Measurements from ENCODE around the gene RBM6. TPM values are rescaled to one million over a fixed set of nuclear protein-coding genes. Genes with fewer than 3 reads are reported as not detected.
"Not testable (repeated sequence)": the region's sequence is repeated elsewhere in the genome, so short reads cannot be mapped to it uniquely, and the experiment has no call there.

RBM6 gene
- total RNA-seq, 1 donor from 2014 or later = 110 TPM

- peak; percentile 78 for ATAC-seq
- Histone ChIP-seq H3K36me3 (peaks cover 8% of the 10 kb centered on the region), H3K27me3 (no peaks in the 10 kb centered on the region), H3K9me3 (no peaks in the 10 kb centered on the region), H3K4me1 (peaks cover 35% of the 10 kb centered on the region), H3K4me3 (no peak overlapping the region), H3K27ac (peak overlapping the region; percentile 76)
- TF ChIP-seq, protein P1, sequence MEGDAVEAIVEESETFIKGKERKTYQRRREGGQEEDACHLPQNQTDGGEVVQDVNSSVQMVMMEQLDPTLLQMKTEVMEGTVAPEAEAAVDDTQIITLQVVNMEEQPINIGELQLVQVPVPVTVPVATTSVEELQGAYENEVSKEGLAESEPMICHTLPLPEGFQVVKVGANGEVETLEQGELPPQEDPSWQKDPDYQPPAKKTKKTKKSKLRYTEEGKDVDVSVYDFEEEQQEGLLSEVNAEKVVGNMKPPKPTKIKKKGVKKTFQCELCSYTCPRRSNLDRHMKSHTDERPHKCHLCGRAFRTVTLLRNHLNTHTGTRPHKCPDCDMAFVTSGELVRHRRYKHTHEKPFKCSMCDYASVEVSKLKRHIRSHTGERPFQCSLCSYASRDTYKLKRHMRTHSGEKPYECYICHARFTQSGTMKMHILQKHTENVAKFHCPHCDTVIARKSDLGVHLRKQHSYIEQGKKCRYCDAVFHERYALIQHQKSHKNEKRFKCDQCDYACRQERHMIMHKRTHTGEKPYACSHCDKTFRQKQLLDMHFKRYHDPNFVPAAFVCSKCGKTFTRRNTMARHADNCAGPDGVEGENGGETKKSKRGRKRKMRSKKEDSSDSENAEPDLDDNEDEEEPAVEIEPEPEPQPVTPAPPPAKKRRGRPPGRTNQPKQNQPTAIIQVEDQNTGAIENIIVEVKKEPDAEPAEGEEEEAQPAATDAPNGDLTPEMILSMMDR (IDR thresholded peaks at IDR 0.05) = no peak
- peak; percentile 91 for DNase-seq
- intact Hi-C loops (cut with DNase I) = no loop called here
Measured at GRCh38 chr3:49900491-49901153, 39.3 kb upstream of the RBM6 start.

- ATAC-seq (no peak), DNase-seq (no peak)
- Histone ChIP-seq H3K9me3 (no peaks in the 10 kb centered on the region), H3K36me3 (peaks cover under 1% of the 10 kb centered on the region), H3K27me3 (no peaks in the 10 kb centered on the region), H3K27ac (peak overlapping the region; percentile 76), H3K4me3 (peak overlapping the region; percentile 23), H3K4me1 (peaks cover 44% of the 10 kb centered on the region)
- intact Hi-C loops (cut with DNase I) = no loop called here
- TF ChIP-seq, protein P1 (IDR thresholded peaks at IDR 0.05) = no peak
Measured at GRCh38 chr3:49901366-49902339, 38.3 kb upstream of the RBM6 start.

DNA sequence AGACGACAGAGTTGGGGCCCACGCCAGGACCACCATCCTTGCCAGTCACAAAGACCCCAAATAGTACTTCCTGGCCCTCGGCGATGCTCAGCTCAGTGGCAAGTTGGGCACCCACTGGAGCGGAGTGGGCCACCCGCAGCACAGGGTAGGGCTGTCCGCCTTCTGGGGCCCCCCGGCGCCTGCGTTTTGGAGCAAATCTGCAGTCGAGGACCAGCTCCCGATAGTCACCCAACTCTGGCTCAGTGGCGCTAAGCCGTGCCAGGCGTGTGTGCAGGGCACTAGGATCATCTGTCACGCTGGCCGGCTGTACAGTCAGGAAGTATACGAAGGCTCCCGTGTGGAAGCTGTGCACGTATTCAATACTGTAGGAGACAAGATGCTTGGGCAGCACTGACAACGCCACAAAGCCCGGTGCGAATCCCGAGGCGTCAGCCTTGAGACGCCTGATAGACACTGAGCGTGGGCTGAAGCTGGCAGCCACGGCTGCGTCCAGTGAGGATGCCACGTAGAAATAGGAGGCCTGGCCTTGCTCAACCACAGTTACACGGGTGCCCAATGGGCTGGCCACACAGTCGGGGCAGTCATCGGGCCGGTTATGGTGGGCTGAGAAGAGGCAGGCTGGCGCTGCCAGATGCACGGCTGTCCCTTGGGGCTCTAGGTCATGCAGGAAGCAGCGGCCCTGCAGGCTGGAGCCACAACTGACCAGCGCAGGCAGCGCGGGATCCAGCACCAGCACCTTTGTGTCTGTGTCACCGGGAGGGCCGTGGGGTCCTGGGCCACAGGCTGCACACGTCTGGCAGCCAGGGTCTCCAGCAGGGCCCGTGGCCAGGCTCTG, 37.2 kb upstream of the RBM6 start:
- Histone ChIP-seq H3K9me3 (no peaks in the 10 kb centered on the region), H3K4me1 (peaks cover 44% of the 10 kb centered on the region), H3K27ac (peak overlapping the region; percentile 67), H3K4me3 (peak overlapping the region; percentile 45), H3K36me3 (no peaks in the 10 kb centered on the region), H3K27me3 (no peaks in the 10 kb centered on the region)
- TF ChIP-seq, protein P1 (IDR thresholded peaks at IDR 0.05) = no peak
- DNase-seq = peak; percentile 69
- intact Hi-C loops (cut with DNase I) = no loop called here
- ATAC-seq = no peak

DNA sequence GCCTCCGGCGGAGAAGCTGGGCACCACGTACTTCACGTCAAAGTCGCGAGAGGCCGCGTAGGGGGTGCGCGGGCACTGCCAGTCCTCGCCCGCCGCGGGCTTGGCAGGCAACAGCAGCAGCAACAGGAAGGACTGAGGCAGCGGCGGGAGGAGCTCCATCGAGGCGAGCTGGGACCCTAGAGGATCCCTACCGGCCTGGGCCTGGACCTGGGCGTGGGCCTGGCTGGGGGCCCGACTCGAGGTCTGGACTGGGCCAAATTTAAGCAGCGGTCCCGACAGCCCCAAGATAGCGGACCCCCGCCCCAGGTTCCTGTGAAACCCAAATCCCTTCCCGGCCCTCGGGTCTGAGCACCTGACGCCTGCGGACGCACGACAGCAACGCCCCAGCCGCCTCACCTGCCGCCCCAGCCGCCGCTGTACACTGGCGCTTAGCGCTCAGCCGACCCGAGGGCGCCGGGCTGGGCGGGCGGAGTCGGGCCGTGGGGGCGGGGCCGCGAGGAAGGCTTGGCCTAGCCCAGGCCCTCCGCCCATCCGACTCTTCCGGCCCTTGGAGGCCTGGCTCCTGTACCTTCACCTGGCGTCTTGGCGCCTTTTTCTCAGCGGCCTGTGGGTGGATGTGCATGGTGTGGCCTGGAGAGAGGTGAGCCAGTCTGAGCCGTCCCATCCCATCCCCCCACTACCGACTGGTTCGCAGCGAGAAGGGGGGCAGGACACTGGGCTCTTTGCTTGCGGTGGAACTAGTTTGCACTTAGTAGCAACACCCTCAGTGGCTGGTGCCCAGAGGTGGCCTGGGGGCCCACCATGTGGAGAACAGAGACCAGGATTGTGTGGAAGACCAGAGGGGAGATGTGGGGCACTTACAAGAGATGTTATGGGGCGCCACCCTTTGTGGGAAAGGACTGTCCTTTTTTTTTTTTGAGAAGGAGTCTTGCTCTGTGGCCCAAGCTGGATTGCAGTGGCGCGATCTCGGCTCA, 36.2 kb upstream of the RBM6 start, which contains the start of gene MST1R:
Gene MST1R (minus strand): TSS at position 423 of the 974 bp plus-strand sequence. CDS start 264 bp downstream, at position 159.
- peak; percentile 89 for ATAC-seq
- no peaks in the 10 kb centered on the region for H3K9me3 ChIP-seq

GRCh38 chr3:49904448-49904847, 35.5 kb upstream of the RBM6 start:
- H3K36me3 ChIP-seq; DNase-seq; H3K9me3 ChIP-seq; intact Hi-C loops (cut with DNase I); H3K27ac ChIP-seq; H3K27me3 ChIP-seq; ATAC-seq: not testable (repeated sequence)
- peak overlapping the region; percentile 45 for H3K4me3 ChIP-seq
- peaks cover 44% of the 10 kb centered on the region for H3K4me1 ChIP-seq

More for the DNA sequence above, 36.2 kb upstream of the RBM6 start, which contains the start of gene MST1R:
- DNase-seq = peak; percentile 95
- peaks cover under 1% of the 10 kb centered on the region for H3K36me3 ChIP-seq
- intact Hi-C loops (cut with DNase I) = no loop called here
- peak within 1 kb of the TSS; percentile 45 for H3K4me3 ChIP-seq
- H3K27ac ChIP-seq = peak within 1 kb of the TSS; percentile 67
- peaks cover 44% of the 10 kb centered on the region for H3K4me1 ChIP-seq
- no peaks in the 10 kb centered on the region for H3K27me3 ChIP-seq
- TF ChIP-seq, protein P1 (IDR thresholded peaks at IDR 0.05) = no peak
